ENCODE measurements around the gene PCDHGB1.
"Not testable (repeated sequence)": the region's sequence is repeated elsewhere in the genome, so short reads cannot be mapped to it uniquely, and the experiment has no call there.

The PCDHGB1 gene

DNA sequence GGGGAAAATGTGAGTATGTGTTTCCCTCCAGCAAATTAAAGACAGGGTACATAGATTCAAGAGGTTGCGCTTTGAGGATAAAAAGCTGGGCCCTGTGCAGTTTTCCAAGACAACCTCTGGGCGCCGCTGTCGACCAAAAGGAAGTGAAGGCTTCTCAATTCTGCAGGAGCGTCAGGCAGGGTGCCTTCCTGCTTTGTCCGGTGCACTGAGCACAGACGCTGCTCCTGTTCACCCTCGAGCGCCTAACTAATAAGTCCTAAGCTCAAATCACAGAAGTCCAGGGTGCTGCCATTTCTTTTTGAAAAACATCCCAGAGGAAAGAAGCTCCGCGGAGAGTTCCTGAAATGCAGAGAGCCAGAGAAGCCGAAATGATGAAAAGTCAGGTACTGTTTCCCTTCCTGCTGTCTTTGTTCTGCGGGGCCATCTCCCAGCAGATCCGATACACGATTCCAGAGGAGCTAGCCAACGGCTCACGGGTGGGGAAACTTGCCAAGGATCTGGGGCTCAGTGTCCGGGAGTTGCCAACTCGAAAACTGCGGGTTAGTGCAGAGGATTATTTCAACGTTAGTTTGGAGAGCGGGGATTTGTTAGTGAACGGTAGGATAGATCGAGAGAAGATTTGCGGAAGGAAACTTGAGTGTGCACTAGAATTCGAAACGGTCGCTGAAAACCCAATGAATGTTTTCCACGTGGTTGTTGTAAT is at the start of gene PCDHGB1:
Gene PCDHGB1, plus strand, starts transcription at position 183 of the 703 bp plus-strand sequence. Its CDS starts 162 bp downstream, at position 345.
- no peak for DNase-seq (ENCODE audit: low read depth in 2 of 3, low spot score in 2 of 3)

DNA sequence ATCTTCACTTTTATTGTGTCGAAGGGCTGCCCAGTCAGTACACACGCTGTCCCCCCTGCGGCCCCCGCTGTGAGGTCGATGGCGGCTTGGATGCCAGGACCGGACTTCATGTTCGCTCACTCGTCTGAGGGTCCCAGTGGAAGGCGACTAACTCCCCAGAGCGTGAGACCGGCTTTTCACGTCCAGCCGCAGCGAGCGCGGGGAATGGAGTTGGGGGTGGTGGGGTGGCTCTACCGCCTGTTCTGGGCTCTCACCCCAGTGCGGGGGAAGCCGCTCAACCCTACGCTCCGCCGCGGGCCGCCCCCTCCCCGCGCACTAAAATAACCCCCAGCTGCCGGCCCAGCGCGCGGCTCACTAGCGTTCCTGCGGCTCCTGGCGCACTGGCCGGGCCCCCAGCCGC is 46.1 kb upstream of the PCDHGB1 start, which contains the start of gene SLC25A2:
Gene SLC25A2, minus strand, starts transcription at position 294 of the 400 bp plus-strand sequence. Its CDS starts 184 bp downstream, at position 110.
- DNase-seq (ENCODE audit: low read depth in 2 of 3, low spot score in 2 of 3): no peak

DNA sequence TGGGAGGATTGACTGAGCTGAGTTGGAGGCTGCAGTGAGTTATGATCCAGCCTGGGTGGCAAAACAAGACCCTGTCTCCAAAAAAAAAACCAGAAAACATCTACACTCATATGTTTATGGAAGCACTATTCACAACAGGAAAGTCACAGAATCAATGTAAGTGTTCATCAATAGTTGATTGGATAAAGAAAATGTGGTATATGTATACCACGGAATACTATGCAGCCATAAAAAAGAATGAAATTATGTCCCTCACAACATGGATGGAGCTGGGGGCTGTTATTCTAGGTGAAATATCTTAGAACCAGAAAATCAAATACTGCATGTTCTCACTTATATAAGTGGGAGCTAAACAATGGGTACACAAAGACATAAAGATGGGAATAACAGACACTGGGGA is 43.3 kb upstream of the PCDHGB1 start:
- no peak for DNase-seq (ENCODE audit: low read depth in 2 of 3, low spot score in 2 of 3)

DNA sequence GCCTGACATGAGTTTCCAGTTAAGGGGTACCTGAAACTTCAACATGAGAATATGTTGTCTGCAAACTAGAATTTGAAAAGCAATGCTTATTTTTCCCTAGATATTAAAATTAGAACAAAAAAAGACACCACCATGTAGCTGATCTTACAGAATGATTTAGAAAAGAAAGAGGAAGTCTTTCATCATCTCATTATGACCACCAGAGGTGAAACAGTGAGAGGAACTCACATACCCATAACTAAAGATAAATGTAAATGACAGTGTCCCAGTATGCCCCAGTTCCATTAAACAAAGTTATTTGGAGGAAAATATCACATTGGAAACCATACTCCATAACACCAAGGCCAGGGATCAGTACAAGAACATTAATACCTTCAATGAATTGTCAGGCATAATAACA is 36.2 kb upstream of the PCDHGB1 start:
- no peak for DNase-seq (ENCODE audit: low read depth in 2 of 3, low spot score in 2 of 3)

DNA sequence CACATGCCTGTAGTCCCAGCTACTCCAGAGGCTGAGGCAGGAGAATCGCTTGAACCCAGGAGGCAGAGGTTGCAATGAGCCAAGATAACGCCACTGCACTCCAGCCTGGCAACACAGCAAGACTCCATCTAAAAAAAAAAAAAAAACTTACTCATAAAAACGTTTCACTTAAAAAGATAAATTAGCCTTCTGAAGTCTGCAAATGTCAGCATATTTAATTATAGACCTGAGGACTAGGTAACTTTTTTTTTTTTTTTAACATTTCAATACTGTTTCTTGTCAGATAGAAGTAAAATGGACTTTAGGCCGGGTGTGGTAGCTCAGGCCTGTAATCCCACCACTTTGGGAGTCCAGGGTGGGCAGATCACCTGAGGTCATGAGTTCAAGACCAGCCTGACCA is 32.9 kb upstream of the PCDHGB1 start:
- DNase-seq (ENCODE audit: low read depth in 2 of 3, low spot score in 2 of 3): not testable (repeated sequence)

DNA sequence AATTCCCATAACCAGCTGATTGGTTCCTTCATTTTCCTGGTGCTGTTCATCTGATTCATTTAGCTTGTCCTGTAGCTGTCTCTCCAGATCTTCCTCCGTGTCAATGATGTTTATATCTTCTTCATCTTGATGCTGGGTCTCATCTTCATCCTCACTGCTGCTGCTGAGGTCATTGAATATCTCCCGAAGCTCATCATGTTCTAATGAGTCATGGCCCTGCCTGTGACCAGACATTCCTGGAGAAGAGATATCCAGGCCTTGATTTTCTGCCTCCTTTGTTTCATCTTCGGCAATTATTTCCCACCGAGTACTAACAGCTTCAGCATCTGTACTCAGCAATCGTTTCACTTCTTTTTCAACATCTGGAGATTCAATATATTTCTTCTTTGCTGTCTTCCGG is 30.7 kb upstream of the PCDHGB1 start:
- no peak for DNase-seq (ENCODE audit: low read depth in 2 of 3, low spot score in 2 of 3)

DNA sequence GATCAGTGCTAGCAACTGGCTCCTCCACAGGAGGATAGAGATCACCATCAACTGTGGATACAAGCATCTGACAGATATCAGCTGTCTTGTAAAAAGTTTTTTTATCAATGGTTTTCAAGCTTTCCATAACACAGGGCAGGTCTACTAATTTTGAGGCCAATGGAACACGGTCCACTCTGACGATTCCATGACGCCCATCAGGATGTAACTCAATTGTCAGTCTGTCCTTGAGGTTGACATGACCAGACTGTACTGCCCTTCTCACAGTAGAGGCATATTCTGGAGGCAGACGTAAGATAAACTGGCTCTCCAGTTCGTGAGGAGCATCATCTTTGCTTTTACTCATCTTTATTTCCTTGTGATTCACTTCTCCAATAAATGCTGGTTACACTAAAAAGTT is 30.2 kb upstream of the PCDHGB1 start:
- no peak for DNase-seq (ENCODE audit: low read depth in 2 of 3, low spot score in 2 of 3)

DNA sequence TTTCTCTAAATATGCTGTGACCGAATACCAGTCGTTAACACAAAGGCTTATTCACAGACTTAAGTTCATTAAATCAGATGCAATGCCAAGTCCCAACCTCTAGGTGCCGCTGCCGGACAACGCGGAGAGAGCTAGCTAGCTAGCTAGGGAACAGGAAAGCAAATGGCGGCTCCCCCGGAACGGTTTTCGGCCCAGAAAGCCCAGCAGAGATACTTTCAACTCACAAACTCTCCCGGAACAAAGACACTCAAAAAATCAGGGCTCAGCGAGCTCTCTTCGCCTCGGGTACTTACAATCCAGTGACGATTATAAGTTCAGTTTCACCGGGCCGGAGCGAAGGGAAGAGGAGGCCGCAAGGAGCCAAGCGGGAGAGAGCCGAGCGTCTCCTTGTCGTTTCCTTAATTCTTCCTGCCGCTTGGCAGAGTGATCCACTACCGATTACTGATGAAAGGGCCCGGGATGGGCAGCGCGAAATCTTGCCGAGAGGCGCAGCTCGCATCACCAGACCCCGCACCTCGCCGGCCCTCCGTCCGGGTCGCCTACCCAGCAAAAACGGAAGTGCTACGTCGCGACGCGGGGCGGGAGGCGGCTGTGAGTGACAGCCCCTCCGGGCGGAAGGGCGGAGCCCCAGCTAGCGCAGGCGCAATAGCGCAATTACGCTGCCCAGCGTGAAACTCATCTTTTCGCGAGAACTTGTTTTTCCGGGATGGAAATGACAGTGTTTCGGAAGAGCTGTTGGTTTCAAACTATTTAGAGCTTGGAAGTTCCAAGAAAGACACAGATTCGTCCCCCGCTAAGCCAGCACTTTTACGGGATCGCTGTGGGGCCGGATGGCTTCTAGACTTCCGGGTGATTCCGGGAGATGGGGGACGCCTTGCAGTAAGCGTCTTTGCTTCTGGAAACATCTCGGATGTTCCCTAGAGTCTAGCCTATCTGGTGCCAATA is 29.4 kb upstream of the PCDHGB1 start, which contains the start of gene TAF7:
Gene TAF7, minus strand, starts transcription at position 560 of the 945 bp plus-strand sequence. CDS start 740 bp downstream, outside the sequence.
- DNase-seq (ENCODE audit: low read depth in 2 of 3, low spot score in 2 of 3): peak; percentile 79 to 81 (median 80)

DNA sequence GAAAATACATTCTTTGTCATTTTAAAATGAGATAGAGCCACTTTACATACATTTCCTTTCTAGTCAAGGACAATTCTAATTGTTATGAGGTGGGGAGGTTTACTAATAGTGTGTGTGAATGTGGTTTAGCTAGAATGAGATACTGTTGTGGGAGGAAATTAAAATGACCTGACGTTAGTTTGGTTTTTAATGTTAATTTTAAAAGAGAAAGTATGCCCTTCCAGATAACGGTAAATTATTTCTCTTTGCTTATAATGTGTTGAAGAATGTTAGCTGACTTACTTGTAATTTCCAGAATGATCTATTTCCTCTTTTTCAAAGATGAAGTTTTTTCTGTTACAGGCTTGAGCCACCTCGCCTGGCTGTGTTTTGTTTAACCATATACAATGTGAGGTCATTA is 27.6 kb upstream of the PCDHGB1 start:
- no peak for DNase-seq (ENCODE audit: low read depth in 2 of 3, low spot score in 2 of 3)

DNA sequence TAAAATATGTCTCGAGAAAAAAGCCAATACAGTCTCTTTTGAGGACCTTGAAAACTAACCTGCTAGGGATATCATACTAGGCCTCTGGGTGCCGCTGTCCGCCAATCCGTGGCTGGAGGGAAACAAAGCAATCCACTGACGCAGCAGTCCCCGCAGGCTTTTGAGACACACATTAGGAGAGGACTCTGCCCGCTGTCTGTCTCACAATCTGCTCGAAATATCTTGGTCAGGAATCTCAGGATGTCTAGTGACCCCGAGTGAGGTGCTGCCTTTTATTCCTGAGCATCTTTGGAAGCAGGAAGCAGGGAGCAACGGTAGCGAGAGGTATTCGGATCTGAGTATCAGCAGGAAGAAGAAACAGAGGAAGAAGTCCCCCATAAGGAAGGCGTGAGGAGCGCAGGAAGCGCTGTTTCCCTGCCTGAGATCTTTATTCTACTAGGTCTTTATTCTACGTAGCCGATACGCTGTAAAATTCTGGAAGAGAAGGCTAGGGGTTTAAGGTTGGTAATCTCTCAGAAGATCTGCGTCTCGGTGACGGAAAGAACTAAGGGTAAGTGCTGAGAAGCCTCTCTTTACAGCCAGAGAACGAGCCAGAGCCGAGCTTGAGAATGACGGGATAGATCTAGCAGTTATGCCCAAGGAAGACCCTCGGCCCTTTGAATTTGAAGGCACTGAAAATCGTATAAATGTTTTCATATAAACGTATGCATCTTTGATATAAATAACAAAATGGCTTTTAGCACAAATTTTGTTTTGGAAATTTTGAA is 23.6 kb upstream of the PCDHGB1 start:
- peak in 1 of 3 experiments; percentile 13 for DNase-seq (ENCODE audit: low read depth in 2 of 3, low spot score in 2 of 3)

DNA sequence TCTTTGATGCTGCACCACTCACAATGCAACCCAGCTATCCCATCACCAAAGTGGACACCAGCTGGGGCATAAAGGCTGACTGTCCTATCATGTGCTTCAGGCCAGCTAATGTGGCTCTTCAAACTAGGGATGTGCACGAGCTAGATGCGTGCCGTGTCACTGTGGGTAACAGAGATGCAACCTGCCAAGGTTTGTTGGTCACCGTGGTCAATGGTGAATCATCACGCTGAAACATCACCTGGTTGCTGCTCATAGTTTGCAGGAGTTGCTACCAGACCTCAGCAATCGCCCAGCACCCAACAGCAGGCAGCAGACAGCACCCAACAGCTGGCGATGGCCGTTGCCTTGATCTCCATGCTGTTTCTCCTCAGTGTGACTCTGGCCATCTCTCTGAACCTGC is 21.7 kb upstream of the PCDHGB1 start:
- DNase-seq (ENCODE audit: low read depth in 2 of 3, low spot score in 2 of 3): no peak

DNA sequence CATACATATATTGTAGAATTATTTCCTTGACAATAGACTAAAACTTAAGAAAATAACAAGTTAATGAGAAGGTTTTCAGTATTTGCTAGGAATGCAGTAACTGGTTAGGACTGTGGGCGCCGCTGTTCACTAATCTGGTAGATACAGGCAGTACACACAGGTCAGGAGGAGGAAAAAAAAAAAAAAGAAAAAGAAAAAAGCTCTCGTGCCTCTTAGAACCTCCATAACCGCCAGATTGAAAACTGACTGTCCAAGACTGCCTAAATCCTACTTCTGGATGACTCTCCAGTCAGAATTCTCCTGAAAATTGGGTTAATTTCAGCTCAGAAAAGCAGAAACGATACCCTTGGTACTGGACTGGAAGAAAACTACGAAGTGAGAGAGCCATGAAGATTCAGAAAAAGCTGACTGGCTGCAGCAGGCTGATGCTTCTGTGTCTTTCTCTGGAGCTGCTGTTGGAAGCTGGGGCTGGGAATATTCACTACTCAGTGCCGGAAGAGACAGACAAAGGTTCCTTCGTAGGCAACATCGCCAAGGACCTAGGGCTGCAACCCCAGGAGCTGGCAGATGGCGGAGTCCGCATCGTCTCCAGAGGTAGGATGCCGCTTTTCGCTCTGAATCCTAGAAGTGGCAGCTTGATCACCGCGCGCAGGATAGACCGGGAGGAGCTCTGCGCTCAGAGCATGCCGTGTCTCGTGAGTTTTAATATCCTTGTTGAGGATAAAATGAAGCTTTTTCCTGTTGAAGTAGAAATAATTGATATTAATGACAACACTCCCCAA is 19.4 kb upstream of the PCDHGB1 start, which contains the start of gene PCDHGA1:
Gene PCDHGA1, plus strand, starts transcription at position 216 of the 782 bp plus-strand sequence.
- DNase-seq (ENCODE audit: low read depth in 2 of 3, low spot score in 2 of 3): no peak

DNA sequence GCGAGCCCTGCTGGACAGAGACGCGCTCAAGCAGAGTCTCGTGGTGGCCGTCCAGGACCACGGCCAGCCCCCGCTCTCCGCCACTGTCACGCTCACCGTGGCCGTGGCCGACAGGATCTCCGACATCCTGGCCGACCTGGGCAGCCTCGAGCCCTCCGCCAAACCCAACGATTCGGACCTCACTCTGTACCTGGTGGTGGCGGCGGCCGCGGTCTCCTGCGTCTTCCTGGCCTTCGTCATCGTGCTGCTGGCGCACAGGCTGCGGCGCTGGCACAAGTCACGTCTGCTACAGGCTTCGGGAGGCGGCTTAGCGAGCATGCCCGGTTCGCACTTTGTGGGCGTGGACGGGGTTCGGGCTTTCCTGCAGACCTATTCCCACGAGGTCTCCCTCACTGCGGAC is 17.3 kb upstream of the PCDHGB1 start:
- not testable (repeated sequence) for DNase-seq (ENCODE audit: low read depth in 2 of 3, low spot score in 2 of 3)

DNA sequence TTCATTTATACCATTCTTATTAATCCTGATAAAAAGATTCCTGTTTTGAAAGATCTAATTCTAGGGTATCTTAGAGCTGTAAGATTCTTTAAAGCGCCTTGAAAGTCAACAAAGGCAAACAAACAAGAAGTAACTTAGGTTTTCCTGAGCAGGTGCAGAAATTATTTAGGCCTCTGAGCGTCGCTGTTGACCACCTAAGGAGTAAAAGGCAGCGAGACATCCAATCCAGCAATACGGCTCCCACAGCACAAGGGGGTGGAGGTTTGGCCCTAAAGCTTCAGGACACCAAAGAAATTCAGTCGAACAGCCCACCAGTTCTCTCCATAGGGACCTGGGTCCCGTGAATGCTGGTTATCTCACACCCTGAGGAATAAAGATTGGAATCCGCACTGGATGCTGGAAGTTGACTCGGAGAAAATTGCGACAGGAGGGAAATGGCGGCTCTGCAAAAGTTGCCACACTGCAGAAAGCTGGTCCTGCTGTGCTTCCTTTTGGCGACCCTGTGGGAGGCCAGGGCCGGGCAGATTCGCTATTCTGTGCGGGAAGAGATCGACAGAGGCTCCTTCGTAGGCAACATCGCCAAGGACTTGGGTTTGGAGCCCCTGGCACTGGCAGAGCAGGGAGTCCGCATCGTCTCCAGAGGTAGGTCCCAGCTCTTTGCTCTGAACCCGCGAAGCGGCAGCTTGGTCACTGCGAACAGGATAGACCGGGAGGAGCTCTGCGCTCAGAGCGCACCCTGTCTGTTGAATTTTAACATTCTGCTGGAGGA is 11.2 kb upstream of the PCDHGB1 start, which contains the start of gene PCDHGA2:
Gene PCDHGA2, plus strand, starts transcription at position 223 of the 769 bp plus-strand sequence.
- no peak for DNase-seq (ENCODE audit: low read depth in 2 of 3, low spot score in 2 of 3)

DNA sequence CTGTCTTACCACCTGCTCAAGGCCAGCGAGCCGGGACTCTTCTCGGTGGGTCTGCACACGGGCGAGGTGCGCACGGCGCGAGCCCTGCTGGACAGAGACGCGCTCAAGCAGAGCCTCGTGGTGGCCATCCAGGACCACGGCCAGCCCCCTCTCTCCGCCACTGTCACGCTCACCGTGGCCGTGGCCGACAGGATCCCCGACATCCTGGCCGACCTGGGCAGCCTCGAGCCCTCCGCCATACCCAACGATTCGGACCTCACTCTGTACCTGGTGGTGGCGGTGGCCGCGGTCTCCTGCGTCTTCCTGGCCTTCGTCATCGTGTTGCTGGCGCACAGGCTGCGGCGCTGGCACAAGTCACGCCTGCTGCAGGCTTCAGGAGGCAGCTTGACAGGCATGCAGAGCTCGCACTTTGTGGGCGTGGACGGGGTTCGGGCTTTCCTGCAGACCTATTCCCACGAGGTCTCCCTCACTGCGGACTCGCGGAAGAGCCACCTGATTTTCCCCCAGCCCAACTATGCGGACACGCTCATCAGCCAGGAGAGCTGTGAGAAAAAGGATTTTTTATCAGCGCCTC is 9.0 kb upstream of the PCDHGB1 start:
- DNase-seq (ENCODE audit: low read depth in 2 of 3, low spot score in 2 of 3): not testable (repeated sequence)

DNA sequence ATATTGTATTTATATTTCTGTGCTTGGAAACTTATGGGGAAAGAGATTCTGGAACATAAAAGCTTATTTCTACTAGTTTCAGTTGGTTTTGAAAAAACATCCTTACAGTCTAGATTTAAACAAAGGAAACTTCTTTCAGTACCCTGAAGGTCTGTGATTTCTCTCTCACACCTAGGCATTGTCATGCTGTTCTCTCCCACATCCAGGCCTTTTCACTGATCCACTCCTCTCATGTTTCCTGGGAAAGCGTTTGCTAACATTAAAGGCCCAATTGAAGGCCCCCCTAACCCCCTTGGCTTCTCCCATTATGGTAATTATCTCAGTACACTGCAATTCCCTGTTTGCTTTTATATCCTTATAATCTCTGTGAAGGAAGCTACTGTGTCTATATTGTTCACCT is 7.1 kb upstream of the PCDHGB1 start:
- no peak for DNase-seq (ENCODE audit: low read depth in 2 of 3, low spot score in 2 of 3)

DNA sequence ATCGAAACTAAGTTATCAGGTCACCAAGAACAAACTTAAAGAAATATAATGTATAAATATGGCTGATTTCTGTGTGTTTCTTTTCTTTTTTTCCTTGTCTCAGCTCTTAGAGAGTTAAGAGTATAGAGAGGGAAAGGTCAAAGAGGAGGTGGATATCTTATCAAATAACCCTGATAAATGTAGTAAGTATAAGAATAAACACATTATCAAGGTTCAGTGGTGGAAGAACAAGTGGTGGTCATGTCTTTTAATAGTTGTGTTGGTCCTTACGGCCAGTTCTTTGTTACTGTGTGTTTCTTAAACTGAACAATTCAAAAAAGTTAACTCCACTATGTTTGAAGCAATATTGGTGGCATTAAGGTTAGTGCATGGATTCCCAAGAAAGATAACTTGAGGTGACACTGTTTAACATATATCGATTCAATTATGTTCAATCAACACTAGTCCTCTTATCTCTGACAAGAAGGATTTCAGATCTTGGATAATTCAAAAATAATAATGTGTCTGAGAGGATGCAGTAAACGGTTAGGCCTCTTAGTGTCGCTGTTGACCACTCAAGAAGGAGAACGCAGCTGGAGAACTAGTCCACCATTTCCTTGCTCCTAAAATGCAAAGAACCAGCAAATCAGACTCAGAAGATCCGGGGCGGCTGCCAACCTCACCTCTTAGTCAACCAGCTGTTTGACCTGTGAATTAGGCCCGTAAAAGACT is 6.5 kb upstream of the PCDHGB1 start, which contains the start of gene PCDHGA3:
Gene PCDHGA3, plus strand, starts transcription at position 588 of the 711 bp plus-strand sequence. CDS start 205 bp downstream, outside the sequence.
- DNase-seq (ENCODE audit: low read depth in 2 of 3, low spot score in 2 of 3): no peak

DNA sequence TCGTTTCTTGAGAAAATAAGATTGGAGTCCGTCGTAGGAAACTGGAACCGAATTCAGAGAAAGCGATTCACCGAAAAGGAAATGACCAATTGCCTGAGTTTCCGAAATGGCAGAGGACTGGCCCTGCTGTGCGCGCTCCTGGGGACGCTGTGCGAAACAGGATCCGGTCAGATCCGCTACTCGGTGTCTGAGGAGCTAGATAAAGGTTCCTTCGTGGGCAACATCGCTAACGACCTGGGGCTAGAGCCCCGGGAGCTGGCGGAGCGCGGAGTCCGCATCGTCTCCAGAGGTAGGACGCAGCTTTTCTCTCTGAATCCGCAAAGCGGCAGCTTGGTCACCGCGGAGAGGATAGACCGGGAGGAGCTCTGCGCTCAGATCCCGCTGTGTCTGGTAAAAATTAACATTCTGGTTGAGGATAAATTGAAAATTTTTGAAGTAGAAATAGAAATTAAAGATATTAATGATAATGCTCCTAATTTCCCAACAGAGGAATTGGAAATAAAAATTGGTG is 5.9 kb upstream of the PCDHGB1 start:
- DNase-seq (ENCODE audit: low read depth in 2 of 3, low spot score in 2 of 3): no peak

Measured in activated CD8-positive, alpha-beta memory T cell treated with anti-CD3 and anti-CD28 coated beads for 48 hours (primary cell).